HepG2 (cell line): ENCODE data around the gene RARA. TPM values are rescaled to one million over a fixed set of nuclear protein-coding genes. Genes with fewer than 3 reads are reported as not detected.

Source experiments
- CEBPG ChIP-seq: IDR thresholded peaks from 2 replicates; pipeline ENCODE4 v1.6.1; 2016
- ERF ChIP-seq: IDR thresholded peaks from 2 replicates; pipeline ENCODE4 v1.6.1; 2018; ENCODE audit warnings: missing biosample characterization, missing genetic modification reagents
- HMG20B ChIP-seq: conservative IDR thresholded peaks from 2 replicates; pipeline ENCODE4 v1.6.1; 2016; ENCODE audit warnings: missing genetic modification reagents, missing compliant biosample characterization
- KLF6 ChIP-seq: IDR thresholded peaks from 2 replicates; pipeline ENCODE4 v1.8.0; 2016; ENCODE audit warnings: missing biosample characterization, missing genetic modification reagents
- MAFK ChIP-seq, 2 experiments: IDR thresholded peaks in 1 of 2; conservative IDR thresholded peaks in 1 of 2; 2 replicates each; pipeline ENCODE4 v1.6.1; 2011; ENCODE audit warnings: improper control_type of control experiment in 2 of 2, low read length in 2 of 2
- MXI1 ChIP-seq: IDR thresholded peaks from 3 replicates; pipeline ENCODE4 v1.6.1; 2012; ENCODE audit warnings: low read depth, low read length, inconsistent platforms, borderline replicate concordance
- NFIC ChIP-seq: IDR thresholded peaks from 2 replicates; pipeline ENCODE4 v1.6.1; 2012; ENCODE audit warnings: mild to moderate bottlenecking, low read length, inconsistent platforms
- ONECUT2 ChIP-seq: sonication (generic); formaldehyde crosslinking; IDR thresholded peaks from 2 replicates; pipeline ENCODE4 v1.4.0; 2020; ENCODE audit warnings: missing genetic modification reagents
- PAF1 ChIP-seq: IDR thresholded peaks from 2 replicates; pipeline ENCODE4 v1.6.1; 2016; ENCODE audit warnings: missing genetic modification reagents, missing compliant biosample characterization
- REPIN1 ChIP-seq: sonication (generic); formaldehyde crosslinking; IDR thresholded peaks from 2 replicates; pipeline ENCODE4 v1.8.0; 2022; ENCODE audit warnings: missing genetic modification reagents, low read depth, mild to moderate bottlenecking, borderline replicate concordance
- SATB2 ChIP-seq: sonication (generic); formaldehyde crosslinking; IDR thresholded peaks from 2 replicates; pipeline ENCODE4 v1.5.0; 2020; ENCODE audit warnings: missing genetic modification reagents
- SP140L ChIP-seq: sonication (generic); formaldehyde crosslinking; IDR thresholded peaks from 2 replicates; pipeline ENCODE4 v1.4.0; 2020; ENCODE audit warnings: missing genetic modification reagents, borderline replicate concordance
- TBX2 ChIP-seq: sonication (generic); formaldehyde crosslinking; IDR thresholded peaks from 2 replicates; pipeline ENCODE4 v1.5.0; 2020; ENCODE audit warnings: missing genetic modification reagents, mild to moderate bottlenecking, borderline replicate concordance
- ZBTB38 ChIP-seq: sonication (generic); formaldehyde crosslinking; IDR thresholded peaks from 2 replicates; pipeline ENCODE4 v1.5.1; 2020; ENCODE audit warnings: mild to moderate bottlenecking, missing genetic modification reagents
- ZNF20 ChIP-seq: sonication (generic); formaldehyde crosslinking; IDR thresholded peaks from 2 replicates; pipeline ENCODE4 v1.4.0; 2020; ENCODE audit warnings: mild to moderate bottlenecking, moderate library complexity, missing genetic modification reagents
- ZNF451 ChIP-seq: sonication (generic); formaldehyde crosslinking; IDR thresholded peaks from 2 replicates; pipeline ENCODE4 v1.5.0; 2020; ENCODE audit warnings: mild to moderate bottlenecking, missing genetic modification reagents
- ZNF572 ChIP-seq: sonication (generic); formaldehyde crosslinking; IDR thresholded peaks from 2 replicates; pipeline ENCODE4 v1.5.1; 2020; ENCODE audit warnings: mild to moderate bottlenecking, missing genetic modification reagents
- ZNF616 ChIP-seq: sonication (generic); formaldehyde crosslinking; IDR thresholded peaks from 2 replicates; pipeline ENCODE4 v1.5.0; 2020; ENCODE audit warnings: low read depth, mild to moderate bottlenecking, missing genetic modification reagents
- ZNF761 ChIP-seq: sonication (generic); formaldehyde crosslinking; conservative IDR thresholded peaks from 2 replicates; pipeline ENCODE4 v1.4.0; 2020; ENCODE audit warnings: mild to moderate bottlenecking, missing genetic modification reagents
- polyA plus RNA-seq, 8 experiments: library from polyadenylated mRNA; depleted of rRNA in 3 of 8; stranded (reverse) in 7 of 8; unstranded in 1 of 8; fragments of >200 nt; fragmentation: Illumina TruSeq in 4 of 8; extraction: Trizol in 4 of 8; gene quantifications; 2 replicates each; pipeline versions ENCODE4 v1.2.1 to v1.2.3, GENCODE V29; 2011 to 2016; ENCODE audit warnings: low read depth in 4 of 8, missing spikeins in 1 of 8, mixed read lengths in 1 of 8; ENCODE audit not compliant: insufficient read depth in 1 of 8
- total RNA-seq, 5 experiments: library from RNA; depleted of rRNA; stranded (reverse); fragments of >200 nt; fragmentation: Illumina TruSeq; extraction: Trizol; gene quantifications; 2 replicates each; pipeline ENCODE4 v1.2.3, GENCODE V29; 2016; ENCODE audit warnings: low read depth in 1 of 5
- TF ChIP-seq, protein P1 (sequence below): sonication (generic); formaldehyde crosslinking; conservative IDR thresholded peaks from 2 replicates; pipeline ENCODE4 v1.4.0; 2020; ENCODE audit warnings: missing genetic modification reagents
- TF ChIP-seq, protein P2 (sequence below): sonication (generic); formaldehyde crosslinking; IDR thresholded peaks from 2 replicates; pipeline ENCODE4 v1.5.1; 2020; ENCODE audit warnings: mild to moderate bottlenecking, missing genetic modification reagents, moderate library complexity
- TF ChIP-seq, protein P3 (sequence below): sonication (generic); formaldehyde crosslinking; IDR thresholded peaks from 2 replicates; pipeline ENCODE4 v1.5.0; 2020; ENCODE audit warnings: mild to moderate bottlenecking, missing genetic modification reagents
- TF ChIP-seq, protein P4 (sequence below): sonication (generic); formaldehyde crosslinking; IDR thresholded peaks from 2 replicates; pipeline ENCODE4 v1.8.0; 2022; ENCODE audit warnings: mild to moderate bottlenecking, missing genetic modification reagents; ENCODE audit not compliant: insufficient replicate concordance

RARA gene
- total and polyA plus RNA-seq, 2 of the 13 experiments (the other 11 are each of a cell fraction or from before 2014, with no cell fraction given) = 6.4 to 8.6 TPM

DNA sequence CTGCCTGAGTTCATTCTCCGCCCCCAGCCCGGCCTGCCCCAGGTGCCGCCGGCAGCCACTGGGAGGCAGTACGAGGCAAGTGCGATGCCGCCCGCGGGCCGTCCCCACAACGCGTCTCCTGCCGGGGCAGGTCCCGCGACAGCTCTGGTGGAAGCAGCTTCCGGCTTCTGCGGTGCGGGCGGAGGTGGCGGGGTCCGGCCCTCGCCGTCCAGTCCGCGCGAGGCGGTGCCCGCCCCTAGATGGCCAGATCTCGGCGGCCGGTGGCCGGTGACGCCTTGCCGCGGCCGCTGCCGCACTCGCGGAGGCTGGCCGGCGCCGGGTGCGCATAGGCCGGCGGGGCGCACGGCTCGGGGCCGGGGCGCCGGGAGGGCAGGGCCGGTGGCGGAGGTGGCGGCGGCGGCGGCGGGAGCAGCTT, 53.7 kb downstream of the RARA start (continued):
- TF ChIP-seq ZNF572 (no peak), SP140L (CRISPR knock-in tag) (peak; percentile 24; the same call in 1 of the 2 replicates), REPIN1 (peak; percentile 95), HMG20B (CRISPR knock-in tag) (peak; percentile 81), NFIC (no peak), ZNF616 (CRISPR knock-in tag) (0 out of 2 replicates have a peak, but pooled peaks have one; percentile 68), KLF6 (CRISPR knock-in tag) (peak; percentile 74; the same call in 1 of the 2 replicates), ZNF451 (CRISPR knock-in tag) (peak; percentile 77), ZNF20 (CRISPR knock-in tag) (no peak), MXI1 (peak; percentile 70; the same call in 1 of the 3 replicates), PAF1 (no peak), ZNF761 (CRISPR knock-in tag) (peak; percentile 98), ONECUT2 (CRISPR knock-in tag) (no peak), SATB2 (peak; percentile 69; the same call in 1 of the 2 replicates), CEBPG (CRISPR knock-in tag) (0 out of 2 replicates have a peak, but pooled peaks have one; percentile 53), ZBTB38 (CRISPR knock-in tag) (no peak), ERF (CRISPR knock-in tag) (peak; percentile 99), TBX2 (peak; percentile 88), MAFK (conservative IDR thresholded peaks at IDR 0.05 in 1 of 2, IDR thresholded peaks at IDR 0.05 in 1 of 2; ENCODE audit: low read length in 2 of 2) (no peak)
- TF ChIP-seq, protein P1, sequence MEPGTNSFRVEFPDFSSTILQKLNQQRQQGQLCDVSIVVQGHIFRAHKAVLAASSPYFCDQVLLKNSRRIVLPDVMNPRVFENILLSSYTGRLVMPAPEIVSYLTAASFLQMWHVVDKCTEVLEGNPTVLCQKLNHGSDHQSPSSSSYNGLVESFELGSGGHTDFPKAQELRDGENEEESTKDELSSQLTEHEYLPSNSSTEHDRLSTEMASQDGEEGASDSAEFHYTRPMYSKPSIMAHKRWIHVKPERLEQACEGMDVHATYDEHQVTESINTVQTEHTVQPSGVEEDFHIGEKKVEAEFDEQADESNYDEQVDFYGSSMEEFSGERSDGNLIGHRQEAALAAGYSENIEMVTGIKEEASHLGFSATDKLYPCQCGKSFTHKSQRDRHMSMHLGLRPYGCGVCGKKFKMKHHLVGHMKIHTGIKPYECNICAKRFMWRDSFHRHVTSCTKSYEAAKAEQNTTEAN (CRISPR knock-in tag) = peak; percentile 92; the same call in 1 of the 2 replicates
- TF ChIP-seq, protein P2, sequence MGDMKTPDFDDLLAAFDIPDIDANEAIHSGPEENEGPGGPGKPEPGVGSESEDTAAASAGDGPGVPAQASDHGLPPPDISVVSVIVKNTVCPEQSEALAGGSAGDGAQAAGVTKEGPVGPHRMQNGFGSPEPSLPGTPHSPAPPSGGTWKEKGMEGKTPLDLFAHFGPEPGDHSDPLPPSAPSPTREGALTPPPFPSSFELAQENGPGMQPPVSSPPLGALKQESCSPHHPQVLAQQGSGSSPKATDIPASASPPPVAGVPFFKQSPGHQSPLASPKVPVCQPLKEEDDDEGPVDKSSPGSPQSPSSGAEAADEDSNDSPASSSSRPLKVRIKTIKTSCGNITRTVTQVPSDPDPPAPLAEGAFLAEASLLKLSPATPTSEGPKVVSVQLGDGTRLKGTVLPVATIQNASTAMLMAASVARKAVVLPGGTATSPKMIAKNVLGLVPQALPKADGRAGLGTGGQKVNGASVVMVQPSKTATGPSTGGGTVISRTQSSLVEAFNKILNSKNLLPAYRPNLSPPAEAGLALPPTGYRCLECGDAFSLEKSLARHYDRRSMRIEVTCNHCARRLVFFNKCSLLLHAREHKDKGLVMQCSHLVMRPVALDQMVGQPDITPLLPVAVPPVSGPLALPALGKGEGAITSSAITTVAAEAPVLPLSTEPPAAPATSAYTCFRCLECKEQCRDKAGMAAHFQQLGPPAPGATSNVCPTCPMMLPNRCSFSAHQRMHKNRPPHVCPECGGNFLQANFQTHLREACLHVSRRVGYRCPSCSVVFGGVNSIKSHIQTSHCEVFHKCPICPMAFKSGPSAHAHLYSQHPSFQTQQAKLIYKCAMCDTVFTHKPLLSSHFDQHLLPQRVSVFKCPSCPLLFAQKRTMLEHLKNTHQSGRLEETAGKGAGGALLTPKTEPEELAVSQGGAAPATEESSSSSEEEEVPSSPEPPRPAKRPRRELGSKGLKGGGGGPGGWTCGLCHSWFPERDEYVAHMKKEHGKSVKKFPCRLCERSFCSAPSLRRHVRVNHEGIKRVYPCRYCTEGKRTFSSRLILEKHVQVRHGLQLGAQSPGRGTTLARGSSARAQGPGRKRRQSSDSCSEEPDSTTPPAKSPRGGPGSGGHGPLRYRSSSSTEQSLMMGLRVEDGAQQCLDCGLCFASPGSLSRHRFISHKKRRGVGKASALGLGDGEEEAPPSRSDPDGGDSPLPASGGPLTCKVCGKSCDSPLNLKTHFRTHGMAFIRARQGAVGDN = peak; percentile 97
- TF ChIP-seq, protein P3, sequence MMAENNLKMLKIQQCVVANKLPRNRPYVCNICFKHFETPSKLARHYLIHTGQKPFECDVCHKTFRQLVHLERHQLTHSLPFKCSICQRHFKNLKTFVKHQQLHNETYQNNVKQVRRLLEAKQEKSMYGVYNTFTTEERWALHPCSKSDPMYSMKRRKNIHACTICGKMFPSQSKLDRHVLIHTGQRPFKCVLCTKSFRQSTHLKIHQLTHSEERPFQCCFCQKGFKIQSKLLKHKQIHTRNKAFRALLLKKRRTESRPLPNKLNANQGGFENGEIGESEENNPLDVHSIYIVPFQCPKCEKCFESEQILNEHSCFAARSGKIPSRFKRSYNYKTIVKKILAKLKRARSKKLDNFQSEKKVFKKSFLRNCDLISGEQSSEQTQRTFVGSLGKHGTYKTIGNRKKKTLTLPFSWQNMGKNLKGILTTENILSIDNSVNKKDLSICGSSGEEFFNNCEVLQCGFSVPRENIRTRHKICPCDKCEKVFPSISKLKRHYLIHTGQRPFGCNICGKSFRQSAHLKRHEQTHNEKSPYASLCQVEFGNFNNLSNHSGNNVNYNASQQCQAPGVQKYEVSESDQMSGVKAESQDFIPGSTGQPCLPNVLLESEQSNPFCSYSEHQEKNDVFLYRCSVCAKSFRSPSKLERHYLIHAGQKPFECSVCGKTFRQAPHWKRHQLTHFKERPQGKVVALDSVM (CRISPR knock-in tag) = no peak
- TF ChIP-seq, protein P4, sequence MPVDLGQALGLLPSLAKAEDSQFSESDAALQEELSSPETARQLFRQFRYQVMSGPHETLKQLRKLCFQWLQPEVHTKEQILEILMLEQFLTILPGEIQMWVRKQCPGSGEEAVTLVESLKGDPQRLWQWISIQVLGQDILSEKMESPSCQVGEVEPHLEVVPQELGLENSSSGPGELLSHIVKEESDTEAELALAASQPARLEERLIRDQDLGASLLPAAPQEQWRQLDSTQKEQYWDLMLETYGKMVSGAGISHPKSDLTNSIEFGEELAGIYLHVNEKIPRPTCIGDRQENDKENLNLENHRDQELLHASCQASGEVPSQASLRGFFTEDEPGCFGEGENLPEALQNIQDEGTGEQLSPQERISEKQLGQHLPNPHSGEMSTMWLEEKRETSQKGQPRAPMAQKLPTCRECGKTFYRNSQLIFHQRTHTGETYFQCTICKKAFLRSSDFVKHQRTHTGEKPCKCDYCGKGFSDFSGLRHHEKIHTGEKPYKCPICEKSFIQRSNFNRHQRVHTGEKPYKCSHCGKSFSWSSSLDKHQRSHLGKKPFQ (CRISPR knock-in tag) = no peak
